ENCODE results near the gene SARM1.
A peak's percentile ranks its signal among the peaks of the same experiment; 100 is the strongest.

SARM1 gene

DNA sequence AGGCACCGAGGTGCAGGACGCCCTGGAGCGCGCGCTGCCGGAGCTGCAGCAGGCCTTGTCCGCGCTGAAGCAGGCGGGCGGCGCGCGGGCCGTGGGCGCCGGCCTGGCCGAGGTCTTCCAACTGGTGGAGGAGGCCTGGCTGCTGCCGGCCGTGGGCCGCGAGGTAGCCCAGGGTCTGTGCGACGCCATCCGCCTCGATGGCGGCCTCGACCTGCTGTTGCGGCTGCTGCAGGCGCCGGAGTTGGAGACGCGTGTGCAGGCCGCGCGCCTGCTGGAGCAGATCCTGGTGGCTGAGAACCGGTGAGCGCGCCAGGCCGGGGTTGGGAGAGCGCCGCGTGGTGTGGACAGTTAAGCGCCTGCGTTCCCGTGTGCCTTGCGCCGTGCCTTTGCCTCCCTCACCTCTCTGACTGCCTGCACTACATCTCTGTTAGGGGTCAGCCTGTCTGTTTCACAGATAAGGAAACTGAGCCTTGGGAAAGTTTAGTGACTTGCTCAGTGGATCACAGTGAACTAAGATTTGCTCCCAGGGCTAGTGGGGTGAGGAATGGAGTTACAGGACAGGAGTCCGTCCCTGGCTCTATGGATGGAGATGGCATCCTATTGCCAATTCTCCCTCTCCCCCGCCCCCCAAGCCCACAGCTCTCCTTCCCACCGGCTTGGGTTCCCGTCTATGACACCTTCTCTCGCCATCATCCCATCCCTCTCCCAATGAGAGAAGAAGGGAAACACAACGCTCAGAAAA is 880 bp downstream of the SARM1 start:
- H3K9ac ChIP-seq (ENCODE audit: low read depth, low read length), result peak overlapping the region; percentile 51; the same call in 1 of the 2 replicates
- H3K4me3 ChIP-seq (ENCODE audit: low read length), result peak overlapping the region; percentile 80; the same call in 1 of the 2 replicates
- H3K9me3 ChIP-seq (ENCODE audit: insufficient read depth, low read depth, low read length), result no peaks in the 10 kb centered on the region
- H3K4me1 ChIP-seq (ENCODE audit: insufficient read depth, low read length), result peaks cover 9% of the 10 kb centered on the region; the same call in 1 of the 2 replicates
- H3K27ac ChIP-seq (ENCODE audit: low read length), result no peak overlapping the region
- H3K27me3 ChIP-seq (ENCODE audit: insufficient read depth, low read length), result peaks cover 34% of the 10 kb centered on the region
- no peaks in the 10 kb centered on the region for H3K36me3 ChIP-seq (ENCODE audit: insufficient read depth, low read depth, low read length)

- Histone ChIP-seq H3K9ac (ENCODE audit: low read depth, low read length) (no peak overlapping the region), H3K27me3 (ENCODE audit: insufficient read depth, low read length) (peaks cover 34% of the 10 kb centered on the region), H3K27ac (ENCODE audit: low read length) (no peak overlapping the region), H3K4me1 (ENCODE audit: insufficient read depth, low read length) (peaks cover 9% of the 10 kb centered on the region; the same call in 1 of the 2 replicates), H3K36me3 (ENCODE audit: insufficient read depth, low read depth, low read length) (no peaks in the 10 kb centered on the region), H3K4me3 (ENCODE audit: low read length) (peak overlapping the region; percentile 80; the same call in 1 of the 2 replicates), H3K9me3 (ENCODE audit: insufficient read depth, low read depth, low read length) (no peaks in the 10 kb centered on the region)
These were observed 1.4 kb downstream of the SARM1 start for GRCh38 chr17:28372945-28373274.

- Histone ChIP-seq H3K9me3 (ENCODE audit: insufficient read depth, low read depth, low read length) (no peaks in the 10 kb centered on the region), H3K27ac (ENCODE audit: low read length) (no peak overlapping the region), H3K9ac (ENCODE audit: low read depth, low read length) (no peak overlapping the region), H3K4me3 (ENCODE audit: low read length) (no peak overlapping the region), H3K27me3 (ENCODE audit: insufficient read depth, low read length) (peaks cover 62% of the 10 kb centered on the region), H3K4me1 (ENCODE audit: insufficient read depth, low read length) (no peaks in the 10 kb centered on the region), H3K36me3 (ENCODE audit: insufficient read depth, low read depth, low read length) (no peaks in the 10 kb centered on the region)
These were observed 8.6 kb downstream of the SARM1 start for GRCh38 chr17:28379814-28380801.

GRCh38 chr17:28381141-28381825 is 9.8 kb downstream of the SARM1 start:
- Histone ChIP-seq H3K27me3 (ENCODE audit: insufficient read depth, low read length) (peaks cover 74% of the 10 kb centered on the region), H3K27ac (ENCODE audit: low read length) (no peak overlapping the region), H3K4me3 (ENCODE audit: low read length) (peak overlapping the region; percentile 48; the same call in 1 of the 2 replicates), H3K9me3 (ENCODE audit: insufficient read depth, low read depth, low read length) (no peaks in the 10 kb centered on the region), H3K36me3 (ENCODE audit: insufficient read depth, low read depth, low read length) (no peaks in the 10 kb centered on the region), H3K4me1 (ENCODE audit: insufficient read depth, low read length) (no peaks in the 10 kb centered on the region), H3K9ac (ENCODE audit: low read depth, low read length) (no peak overlapping the region)

DNA sequence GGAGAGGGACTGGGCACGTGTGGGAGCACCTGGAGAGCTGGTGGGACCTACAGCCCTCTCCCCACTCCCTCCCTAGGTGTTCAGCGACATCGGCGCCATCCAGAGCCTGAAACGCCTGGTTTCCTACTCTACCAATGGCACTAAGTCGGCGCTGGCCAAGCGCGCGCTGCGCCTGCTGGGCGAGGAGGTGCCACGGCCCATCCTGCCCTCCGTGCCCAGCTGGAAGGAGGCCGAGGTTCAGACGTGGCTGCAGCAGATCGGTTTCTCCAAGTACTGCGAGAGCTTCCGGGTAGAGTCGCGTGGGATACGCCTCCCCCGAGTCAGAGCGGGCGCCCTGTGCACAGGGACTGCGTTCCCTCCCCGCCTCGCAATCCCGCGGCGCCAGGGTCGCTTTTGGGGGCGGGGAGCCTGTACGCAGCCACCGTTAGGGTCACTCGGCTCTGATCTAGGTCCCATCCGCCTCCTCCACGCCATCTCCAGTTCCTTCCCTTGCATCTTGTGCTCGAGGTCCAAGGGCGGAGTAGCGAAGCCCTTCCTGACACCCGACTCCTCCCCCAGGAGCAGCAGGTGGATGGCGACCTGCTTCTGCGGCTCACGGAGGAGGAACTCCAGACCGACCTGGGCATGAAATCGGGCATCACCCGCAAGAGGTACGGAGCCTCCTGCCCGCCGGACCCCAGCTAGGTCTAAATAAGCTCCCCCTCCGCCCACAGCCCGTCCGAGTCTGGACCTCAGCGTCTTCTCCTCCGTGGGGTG is 13.0 kb downstream of the SARM1 start:
- peak overlapping the region; percentile 76 for H3K4me3 ChIP-seq (ENCODE audit: low read length)

GRCh38 chr17:28385037-28385400 is 13.5 kb downstream of the SARM1 start:
- Histone ChIP-seq H3K9me3 (ENCODE audit: insufficient read depth, low read depth, low read length) (no peaks in the 10 kb centered on the region), H3K9ac (ENCODE audit: low read depth, low read length) (no peak overlapping the region), H3K4me3 (ENCODE audit: low read length) (peak overlapping the region; percentile 76), H3K27me3 (ENCODE audit: insufficient read depth, low read length) (peaks cover 69% of the 10 kb centered on the region), H3K27ac (ENCODE audit: low read length) (no peak overlapping the region), H3K4me1 (ENCODE audit: insufficient read depth, low read length) (no peaks in the 10 kb centered on the region), H3K36me3 (ENCODE audit: insufficient read depth, low read depth, low read length) (no peaks in the 10 kb centered on the region)

More for the DNA sequence above, 13.0 kb downstream of the SARM1 start:
- Histone ChIP-seq H3K27me3 (ENCODE audit: insufficient read depth, low read length) (peaks cover 75% of the 10 kb centered on the region), H3K9ac (ENCODE audit: low read depth, low read length) (peak overlapping the region; percentile 39; the same call in 1 of the 2 replicates), H3K9me3 (ENCODE audit: insufficient read depth, low read depth, low read length) (no peaks in the 10 kb centered on the region), H3K4me1 (ENCODE audit: insufficient read depth, low read length) (no peaks in the 10 kb centered on the region), H3K36me3 (ENCODE audit: insufficient read depth, low read depth, low read length) (no peaks in the 10 kb centered on the region), H3K27ac (ENCODE audit: low read length) (no peak overlapping the region)

GRCh38 chr17:28385406-28385805 is 13.9 kb downstream of the SARM1 start:
- H3K9me3 ChIP-seq (ENCODE audit: insufficient read depth, low read depth, low read length), result no peaks in the 10 kb centered on the region
- no peaks in the 10 kb centered on the region; the same call in 1 of the 2 replicates for H3K36me3 ChIP-seq (ENCODE audit: insufficient read depth, low read depth, low read length)
- H3K4me3 ChIP-seq (ENCODE audit: low read length), result peak overlapping the region; percentile 76; the same call in 1 of the 2 replicates
- H3K27ac ChIP-seq (ENCODE audit: low read length), result no peak overlapping the region
- H3K4me1 ChIP-seq (ENCODE audit: insufficient read depth, low read length), result no peaks in the 10 kb centered on the region
- peaks cover 65% of the 10 kb centered on the region for H3K27me3 ChIP-seq (ENCODE audit: insufficient read depth, low read length)
- H3K9ac ChIP-seq (ENCODE audit: low read depth, low read length), result no peak overlapping the region

DNA sequence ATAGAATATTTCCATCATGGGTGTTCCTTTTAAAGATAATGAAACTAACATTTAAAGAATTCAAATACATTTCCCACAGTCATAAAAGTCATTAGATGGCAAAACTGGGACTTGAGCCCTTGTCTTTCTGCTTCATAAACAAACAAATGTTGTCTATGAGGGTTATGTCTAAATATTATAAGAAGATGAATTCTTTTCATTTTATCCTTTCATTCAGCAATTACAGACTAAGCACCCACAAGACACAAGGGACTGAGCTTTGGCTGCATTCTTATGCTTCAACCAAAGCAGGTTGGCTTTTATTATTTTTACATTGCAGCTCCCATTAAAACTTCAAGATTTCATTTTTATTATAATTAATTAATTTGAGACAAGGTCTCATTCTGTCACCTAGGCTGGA is 14.9 kb downstream of the SARM1 start:
- H3K4me3 ChIP-seq (ENCODE audit: low read length), result no peak overlapping the region
- no peaks in the 10 kb centered on the region for H3K9me3 ChIP-seq (ENCODE audit: insufficient read depth, low read depth, low read length)
- H3K4me1 ChIP-seq (ENCODE audit: insufficient read depth, low read length), result no peaks in the 10 kb centered on the region
- H3K27ac ChIP-seq (ENCODE audit: low read length), result no peak overlapping the region
- H3K9ac ChIP-seq (ENCODE audit: low read depth, low read length), result no peak overlapping the region
- H3K36me3 ChIP-seq (ENCODE audit: insufficient read depth, low read depth, low read length), result no peaks in the 10 kb centered on the region; the same call in 1 of the 2 replicates
- peaks cover 55% of the 10 kb centered on the region for H3K27me3 ChIP-seq (ENCODE audit: insufficient read depth, low read length)

GRCh38 chr17:28388106-28388505 is 16.6 kb downstream of the SARM1 start:
- Histone ChIP-seq H3K4me3 (ENCODE audit: low read length) (no peak overlapping the region), H3K9ac (ENCODE audit: low read depth, low read length) (no peak overlapping the region), H3K4me1 (ENCODE audit: insufficient read depth, low read length) (no peaks in the 10 kb centered on the region), H3K27me3 (ENCODE audit: insufficient read depth, low read length) (peaks cover 38% of the 10 kb centered on the region), H3K9me3 (ENCODE audit: insufficient read depth, low read depth, low read length) (no peaks in the 10 kb centered on the region), H3K27ac (ENCODE audit: low read length) (no peak overlapping the region), H3K36me3 (ENCODE audit: insufficient read depth, low read depth, low read length) (no peaks in the 10 kb centered on the region; the same call in 1 of the 2 replicates)

DNA sequence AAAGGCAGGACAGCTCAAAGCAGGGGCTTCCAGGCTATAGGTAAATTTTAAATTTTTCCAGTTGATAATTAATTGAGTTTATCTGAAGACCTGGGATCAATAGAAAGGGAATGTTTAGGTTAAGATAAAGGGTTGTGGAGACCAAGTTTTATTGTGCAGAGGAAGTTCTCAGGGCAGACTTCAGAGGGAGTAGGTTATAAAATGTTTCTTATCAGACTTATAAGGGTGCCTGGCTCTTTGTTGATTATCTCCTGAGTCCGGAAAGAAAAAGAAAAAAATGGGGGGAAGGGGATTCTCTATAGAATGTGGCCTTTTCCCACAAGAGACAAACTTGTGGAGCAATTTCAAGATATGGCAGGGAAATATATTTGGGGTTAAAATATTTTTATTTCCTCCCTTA is 18.6 kb downstream of the SARM1 start:
- no peak overlapping the region for H3K9ac ChIP-seq (ENCODE audit: low read depth, low read length)
- H3K9me3 ChIP-seq (ENCODE audit: insufficient read depth, low read depth, low read length), result no peaks in the 10 kb centered on the region
- no peaks in the 10 kb centered on the region; the same call in 1 of the 2 replicates for H3K36me3 ChIP-seq (ENCODE audit: insufficient read depth, low read depth, low read length)
- H3K4me3 ChIP-seq (ENCODE audit: low read length), result no peak overlapping the region
- no peaks in the 10 kb centered on the region for H3K4me1 ChIP-seq (ENCODE audit: insufficient read depth, low read length)
- peaks cover 18% of the 10 kb centered on the region for H3K27me3 ChIP-seq (ENCODE audit: insufficient read depth, low read length)
- H3K27ac ChIP-seq (ENCODE audit: low read length), result no peak overlapping the region

GRCh38 chr17:28390563-28390962 is 19.1 kb downstream of the SARM1 start:
- H3K36me3 ChIP-seq (ENCODE audit: insufficient read depth, low read depth, low read length), result no peaks in the 10 kb centered on the region; the same call in 1 of the 2 replicates
- H3K4me3 ChIP-seq (ENCODE audit: low read length), result no peak overlapping the region
- no peak overlapping the region for H3K9ac ChIP-seq (ENCODE audit: low read depth, low read length)
- H3K27me3 ChIP-seq (ENCODE audit: insufficient read depth, low read length), result peaks cover 14% of the 10 kb centered on the region
- H3K27ac ChIP-seq (ENCODE audit: low read length), result no peak overlapping the region
- no peaks in the 10 kb centered on the region for H3K4me1 ChIP-seq (ENCODE audit: insufficient read depth, low read length)
- no peaks in the 10 kb centered on the region for H3K9me3 ChIP-seq (ENCODE audit: insufficient read depth, low read depth, low read length)
